Gastroesophageal sphincter (tissue), 3 donors: ENCODE measurements around the gene RNF183.

Source experiments
- CTCF ChIP-seq, 4 experiments: fragments of 200-600 bp in 2 of 4; fragments of 450-650 bp in 2 of 4; sonication (generic) in 1 of 4; IDR thresholded peaks; one replicate each; pipeline ENCODE4 v1.5.1; 2017 to 2019; ENCODE audit warnings: antibody characterized with exemption in 4 of 4, mild to moderate bottlenecking in 2 of 4, moderate library complexity in 2 of 4
- EP300 ChIP-seq: sonication (generic); formaldehyde crosslinking; IDR thresholded peaks from one replicate; pipeline ENCODE4 v1.6.1; 2017; ENCODE audit warnings: antibody characterized with exemption, mild to moderate bottlenecking
- POLR2A ChIP-seq, 2 donors: fragments of 450-650 bp; IDR thresholded peaks; one replicate each; pipeline ENCODE4 v1.6.1; 2017; ENCODE audit warnings: antibody characterized with exemption in 2 of 2, mild to moderate bottlenecking in 2 of 2, moderate library complexity in 1 of 2
- POLR2AphosphoS5 ChIP-seq: sonication (generic); formaldehyde crosslinking; IDR thresholded peaks from one replicate; pipeline ENCODE4 v1.6.1; 2017; ENCODE audit warnings: antibody characterized with exemption

DNA sequence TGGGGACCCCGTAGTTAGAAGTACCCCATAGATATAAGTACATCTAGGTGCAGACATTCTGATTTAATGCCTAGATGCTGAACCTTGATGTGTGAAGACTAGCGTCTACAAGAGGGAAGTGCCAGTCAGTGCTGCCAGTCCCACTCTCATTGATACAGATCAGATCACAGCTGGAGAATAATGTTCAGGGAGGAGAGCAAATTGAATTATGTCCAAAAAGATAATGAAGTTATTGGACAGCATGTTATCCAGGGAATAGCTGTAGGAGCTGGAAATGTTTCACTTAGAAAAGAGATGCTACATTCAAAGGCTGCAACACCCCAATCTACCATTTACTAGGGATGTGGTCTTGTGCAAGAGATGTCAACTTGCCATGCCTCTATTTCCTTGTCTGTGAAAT, 15.9 kb upstream of the RNF183 start:
- TF ChIP-seq POLR2A (IDR thresholded peaks at IDR 0.05) (no peak), CTCF (IDR thresholded peaks at IDR 0.05) (no peak), EP300 (no peak), POLR2AphosphoS5 (no peak)
